ENCODE measurements around the gene CACNA2D3.

CACNA2D3 gene

GRCh38 chr3:54506603-54507002 lies 384.3 kb downstream of the CACNA2D3 start:
- DNase-seq (ENCODE audit: insufficient read length, low spot score) (no peak), FAIRE-seq (no peak)
- TF ChIP-seq POU2F2 (IDR thresholded peaks at IDR 0.05; ENCODE audit: low read depth, low read length) = no peak
- TF ChIP-seq POLR2AphosphoS5 (IDR thresholded peaks at IDR 0.05; ENCODE audit: low read depth, low read length) = no peak
- TF ChIP-seq POLR2A (IDR thresholded peaks at IDR 0.05; ENCODE audit: low read depth, low read length) = no peak
- TF ChIP-seq PAX5 (IDR thresholded peaks at IDR 0.05; ENCODE audit: insufficient read depth, low read length, severe bottlenecking) = no peak
- TF ChIP-seq SPI1 (IDR thresholded peaks at IDR 0.05; ENCODE audit: low read depth, low read length) = no peak
- TF ChIP-seq TAF1 (IDR thresholded peaks at IDR 0.05; ENCODE audit: low read depth, low read length) = no peak

- no peak for FAIRE-seq
- DNase-seq (ENCODE audit: insufficient read length, low spot score) = no peak
- TF ChIP-seq TAF1 (IDR thresholded peaks at IDR 0.05; ENCODE audit: low read depth, low read length) (no peak), PAX5 (IDR thresholded peaks at IDR 0.05; ENCODE audit: insufficient read depth, low read length, severe bottlenecking) (no peak), POLR2A (IDR thresholded peaks at IDR 0.05; ENCODE audit: low read depth, low read length) (no peak), SPI1 (IDR thresholded peaks at IDR 0.05; ENCODE audit: low read depth, low read length) (no peak), POU2F2 (IDR thresholded peaks at IDR 0.05; ENCODE audit: low read depth, low read length) (no peak), POLR2AphosphoS5 (IDR thresholded peaks at IDR 0.05; ENCODE audit: low read depth, low read length) (no peak)
These were observed 385.6 kb downstream of the CACNA2D3 start for GRCh38 chr3:54507876-54508460.

GRCh38 chr3:54510506-54510905 lies 388.2 kb downstream of the CACNA2D3 start:
- DNase-seq (ENCODE audit: insufficient read length, low spot score) = no peak
- no peak for FAIRE-seq
- no peak for TF ChIP-seq PAX5 (IDR thresholded peaks at IDR 0.05; ENCODE audit: insufficient read depth, low read length, severe bottlenecking)
- TF ChIP-seq POLR2AphosphoS5 (IDR thresholded peaks at IDR 0.05; ENCODE audit: low read depth, low read length) = no peak

GRCh38 chr3:54511766-54512365 lies 389.5 kb downstream of the CACNA2D3 start:
- no peak for DNase-seq (ENCODE audit: insufficient read length, low spot score)
- no peak for FAIRE-seq
- TF ChIP-seq SPI1 (IDR thresholded peaks at IDR 0.05; ENCODE audit: low read depth, low read length) = no peak
- no peak for TF ChIP-seq POU2F2 (IDR thresholded peaks at IDR 0.05; ENCODE audit: low read depth, low read length)
- TF ChIP-seq PAX5 (IDR thresholded peaks at IDR 0.05; ENCODE audit: insufficient read depth, low read length, severe bottlenecking) = no peak
- TF ChIP-seq POLR2A (IDR thresholded peaks at IDR 0.05; ENCODE audit: low read depth, low read length) = no peak
- no peak for TF ChIP-seq POLR2AphosphoS5 (IDR thresholded peaks at IDR 0.05; ENCODE audit: low read depth, low read length)
- TF ChIP-seq TAF1 (IDR thresholded peaks at IDR 0.05; ENCODE audit: low read depth, low read length) = no peak

GRCh38 chr3:54514006-54514405 lies 391.7 kb downstream of the CACNA2D3 start:
- TF ChIP-seq TAF1 (IDR thresholded peaks at IDR 0.05; ENCODE audit: low read depth, low read length) = no peak
- TF ChIP-seq PAX5 (IDR thresholded peaks at IDR 0.05; ENCODE audit: insufficient read depth, low read length, severe bottlenecking) = no peak
- TF ChIP-seq POLR2A (IDR thresholded peaks at IDR 0.05; ENCODE audit: low read depth, low read length) = no peak
- TF ChIP-seq POU2F2 (IDR thresholded peaks at IDR 0.05; ENCODE audit: low read depth, low read length) = no peak
- no peak for TF ChIP-seq POLR2AphosphoS5 (IDR thresholded peaks at IDR 0.05; ENCODE audit: low read depth, low read length)
- TF ChIP-seq SPI1 (IDR thresholded peaks at IDR 0.05; ENCODE audit: low read depth, low read length) = no peak
- no peak for FAIRE-seq
- DNase-seq (ENCODE audit: insufficient read length, low spot score) = no peak

GRCh38 chr3:54514416-54514815 lies 392.1 kb downstream of the CACNA2D3 start:
- FAIRE-seq (no peak), DNase-seq (ENCODE audit: insufficient read length, low spot score) (no peak)
- TF ChIP-seq POLR2A (IDR thresholded peaks at IDR 0.05; ENCODE audit: low read depth, low read length) (no peak), SPI1 (IDR thresholded peaks at IDR 0.05; ENCODE audit: low read depth, low read length) (no peak), POU2F2 (IDR thresholded peaks at IDR 0.05; ENCODE audit: low read depth, low read length) (no peak), TAF1 (IDR thresholded peaks at IDR 0.05; ENCODE audit: low read depth, low read length) (no peak), PAX5 (IDR thresholded peaks at IDR 0.05; ENCODE audit: insufficient read depth, low read length, severe bottlenecking) (no peak), POLR2AphosphoS5 (IDR thresholded peaks at IDR 0.05; ENCODE audit: low read depth, low read length) (no peak)

GRCh38 chr3:54515441-54516213 lies 393.3 kb downstream of the CACNA2D3 start:
- DNase-seq (ENCODE audit: insufficient read length, low spot score) (no peak), FAIRE-seq (no peak)
- TF ChIP-seq PAX5 (IDR thresholded peaks at IDR 0.05; ENCODE audit: insufficient read depth, low read length, severe bottlenecking) (no peak), POU2F2 (IDR thresholded peaks at IDR 0.05; ENCODE audit: low read depth, low read length) (no peak), TAF1 (IDR thresholded peaks at IDR 0.05; ENCODE audit: low read depth, low read length) (no peak), SPI1 (IDR thresholded peaks at IDR 0.05; ENCODE audit: low read depth, low read length) (no peak), POLR2A (IDR thresholded peaks at IDR 0.05; ENCODE audit: low read depth, low read length) (no peak), POLR2AphosphoS5 (IDR thresholded peaks at IDR 0.05; ENCODE audit: low read depth, low read length) (no peak)

GRCh38 chr3:54517424-54517823 lies 395.1 kb downstream of the CACNA2D3 start:
- no peak for TF ChIP-seq POLR2AphosphoS5 (IDR thresholded peaks at IDR 0.05; ENCODE audit: low read depth, low read length)
- FAIRE-seq = no peak
- DNase-seq (ENCODE audit: insufficient read length, low spot score) = no peak

GRCh38 chr3:54518011-54518675 lies 395.8 kb downstream of the CACNA2D3 start:
- DNase-seq (ENCODE audit: insufficient read length, low spot score) (no peak), FAIRE-seq (no peak)
- TF ChIP-seq SPI1 (IDR thresholded peaks at IDR 0.05; ENCODE audit: low read depth, low read length) = no peak
- no peak for TF ChIP-seq TAF1 (IDR thresholded peaks at IDR 0.05; ENCODE audit: low read depth, low read length)
- no peak for TF ChIP-seq PAX5 (IDR thresholded peaks at IDR 0.05; ENCODE audit: insufficient read depth, low read length, severe bottlenecking)
- no peak for TF ChIP-seq POLR2AphosphoS5 (IDR thresholded peaks at IDR 0.05; ENCODE audit: low read depth, low read length)
- TF ChIP-seq POLR2A (IDR thresholded peaks at IDR 0.05; ENCODE audit: low read depth, low read length) = no peak
- no peak for TF ChIP-seq POU2F2 (IDR thresholded peaks at IDR 0.05; ENCODE audit: low read depth, low read length)

Data from GM12891 (cell line).